Choroid plexus epithelial cell (primary cell): ENCODE results near the gene PIGP.

Source experiments
- DNase-seq: peaks from one replicate; pipeline ENCODE4 v3.0.0-alpha.2; 2010; ENCODE audit warnings: low read depth
- H3K4me3 ChIP-seq: 2 replicates; pipeline ENCODE4 v1.5.1; 2011; ENCODE audit warnings: low read depth, mild to moderate bottlenecking, control low read depth, low read length, moderate library complexity
- CTCF ChIP-seq: conservative IDR thresholded peaks from 2 replicates; pipeline ENCODE4 v1.5.1; 2011; ENCODE audit warnings: low read depth, mild to moderate bottlenecking, control low read depth, inconsistent platforms, low read length, moderate library complexity

PIGP gene

GRCh38 chr21:37085726-37086125 lies 12.9 kb upstream of the PIGP start:
- no peak for TF ChIP-seq CTCF
- H3K4me3 ChIP-seq: no peak overlapping the region
- DNase-seq: no peak

- TF ChIP-seq CTCF: no peak
- H3K4me3 ChIP-seq: no peak overlapping the region
- no peak for DNase-seq
These were observed 10.1 kb upstream of the PIGP start for GRCh38 chr21:37082856-37083528.

GRCh38 chr21:37082375-37082774 lies 9.5 kb upstream of the PIGP start:
- no peak for DNase-seq
- no peak for TF ChIP-seq CTCF

GRCh38 chr21:37079211-37079824 lies 6.4 kb upstream of the PIGP start:
- TF ChIP-seq CTCF: peak; percentile 34
- no peak for DNase-seq
- H3K4me3 ChIP-seq: no peak overlapping the region

More at GRCh38 chr21:37082375-37082774, 9.5 kb upstream of the PIGP start:
- H3K4me3 ChIP-seq: no peak overlapping the region

GRCh38 chr21:37077403-37077802 lies 4.5 kb upstream of the PIGP start:
- H3K4me3 ChIP-seq: no peak overlapping the region
- no peak for DNase-seq
- no peak for TF ChIP-seq CTCF

GRCh38 chr21:37076087-37076850 lies 3.4 kb upstream of the PIGP start:
- TF ChIP-seq CTCF: no peak

More at GRCh38 chr21:37076087-37076850, 3.4 kb upstream of the PIGP start:
- no peak overlapping the region for H3K4me3 ChIP-seq
- DNase-seq: no peak
